B cell (primary cell): Measurements from ENCODE around the gene SAMM50. TPM values are rescaled to one million over a fixed set of nuclear protein-coding genes. Genes with fewer than 3 reads are reported as not detected.

Experiments
- ATAC-seq: fragments of 200-7000 bp; cut with Tn5 transposase; one replicate; pipeline ENCODE4 v1.10.0; 2021; ENCODE audit warnings: low read depth, mild to moderate bottlenecking, moderate number of reproducible peaks, moderate library complexity
- CTCF ChIA-PET: fragments of 350-600 bp; sonication (Branson Sonifier 250); formaldehyde crosslinking; loops from one replicate; lab custom pipeline; 2021; ENCODE audit warnings: antibody characterized with exemption, inconsistent platforms; lab: Charles Lee
- POLR2A ChIA-PET: fragments of 350-600 bp; sonication (Branson Sonifier 250); formaldehyde crosslinking; loops from one replicate; lab custom pipeline; 2021; ENCODE audit warnings: antibody characterized with exemption; lab: Charles Lee
- DNase-seq: peaks from one replicate; pipeline ENCODE4 v3.0.0; 2013
- H2AFZ ChIP-seq: 2 replicates; pipeline ENCODE4 v1.6.1; 2012; ENCODE audit warnings: mild to moderate bottlenecking, low read depth, low read length; ENCODE audit not compliant: insufficient read depth, poor library complexity, severe bottlenecking
- H3K27ac ChIP-seq, 2 donors: 1 replicate in 1 of 2; 2 replicates in 1 of 2; pipeline ENCODE4 v1.5.1; 2012 to 2013; ENCODE audit warnings: low read length in 2 of 2, mild to moderate bottlenecking in 2 of 2, moderate library complexity in 1 of 2
- H3K27me3 ChIP-seq, 4 experiments: fragments of 200-600 bp in 1 of 4; sonication (generic) in 1 of 4; replicated peaks in 1 of 4; 1 replicate in 2 of 4; 2 replicates in 2 of 4; pipeline versions ENCODE4 v1.6.1 to v1.7.0; 2013 to 2016; ENCODE audit warnings: low read length in 3 of 4, mild to moderate bottlenecking in 2 of 4, mixed read lengths in 1 of 4, moderate library complexity in 1 of 4; ENCODE audit not compliant: insufficient read depth in 4 of 4, control insufficient read depth in 3 of 4; ENCODE audit errors: control extremely low read depth in 1 of 4
- H3K36me3 ChIP-seq, 2 experiments: replicated peaks in 1 of 2; 1 replicate in 1 of 2; 2 replicates in 1 of 2; pipeline versions ENCODE4 v1.6.1 to v1.7.1; 2013; ENCODE audit warnings: low read length in 1 of 2; ENCODE audit not compliant: insufficient read depth in 2 of 2, control insufficient read depth in 1 of 2; ENCODE audit errors: control extremely low read depth in 1 of 2, extremely low read depth in 1 of 2
- H3K4me1 ChIP-seq, 2 donors: fragments of 200-600 bp in 1 of 2; sonication (generic) in 1 of 2; 1 replicate in 1 of 2; 2 replicates in 1 of 2; pipeline versions ENCODE4 v1.5.1 to v1.6.1; 2013 to 2017; ENCODE audit warnings: low read length in 2 of 2; ENCODE audit not compliant: control insufficient read depth in 2 of 2, insufficient read depth in 2 of 2
- H3K4me2 ChIP-seq: replicated peaks from 2 replicates; pipeline ENCODE3; 2012; ENCODE audit warnings: mild to moderate bottlenecking, low read depth, low read length; ENCODE audit not compliant: poor library complexity, severe bottlenecking
- H3K4me3 ChIP-seq, 5 experiments: fragments of 200-600 bp in 1 of 5; sonication (generic) in 1 of 5; 1 replicate in 3 of 5; 2 replicates in 2 of 5; pipeline versions ENCODE4 v1.5.1 to v1.7.0; 2011 to 2016; ENCODE audit warnings: low read length in 4 of 5, mild to moderate bottlenecking in 4 of 5, low read depth in 2 of 5, control low read depth in 1 of 5, moderate library complexity in 1 of 5; ENCODE audit not compliant: insufficient read depth in 1 of 5; ENCODE audit errors: control extremely low read depth in 1 of 5, extremely low read depth in 1 of 5
- H3K79me2 ChIP-seq: fragments of 200-600 bp; sonication (generic); one replicate; pipeline ENCODE4 v1.6.0; 2016; ENCODE audit warnings: low read length; ENCODE audit not compliant: control insufficient read depth, insufficient read depth
- H3K9ac ChIP-seq: fragments of 200-600 bp; sonication (generic); 2 replicates; pipeline ENCODE4 v1.6.1; 2017; ENCODE audit warnings: mild to moderate bottlenecking, low read length, moderate library complexity
- H3K9me3 ChIP-seq, 3 donors: one replicate each; pipeline versions ENCODE4 v1.6.1 to v1.7.1; 2013; ENCODE audit warnings: low read length in 2 of 3; ENCODE audit not compliant: control insufficient read depth in 2 of 3, insufficient read depth in 1 of 3; ENCODE audit errors: control extremely low read depth in 1 of 3
- H4K20me1 ChIP-seq: 2 replicates; pipeline ENCODE4 v1.6.0; 2012; ENCODE audit warnings: mild to moderate bottlenecking, low read length; ENCODE audit not compliant: insufficient read depth, control insufficient read depth, poor library complexity, severe bottlenecking
- H3K27ac Mint-ChIP-seq: one replicate; pipeline ENCODE4 v1.8.0; 2021; ENCODE audit warnings: mixed read lengths
- H3K27me3 Mint-ChIP-seq: one replicate; pipeline ENCODE4 v1.8.0; 2021; ENCODE audit warnings: mixed read lengths
- H3K4me1 Mint-ChIP-seq: one replicate; pipeline ENCODE4 v1.8.0; 2021; ENCODE audit warnings: mixed read lengths
- H3K4me3 Mint-ChIP-seq: one replicate; pipeline ENCODE4 v1.8.0; 2021; ENCODE audit warnings: mixed read lengths
- H3K9me3 Mint-ChIP-seq: one replicate; pipeline ENCODE4 v1.8.0; 2022; ENCODE audit warnings: mixed read lengths; ENCODE audit not compliant: insufficient read depth
- EZH2 ChIP-seq: IDR thresholded peaks from 2 replicates; pipeline ENCODE4 v1.6.1; 2012; ENCODE audit warnings: borderline replicate concordance, low read depth, mild to moderate bottlenecking, moderate library complexity, low read length; ENCODE audit not compliant: insufficient read depth, poor library complexity, severe bottlenecking
- WGBS: methylation state at CpG from one replicate; pipeline ENCODE4 v1.1.5; 2013; ENCODE audit warnings: missing lambda C conversion rate; ENCODE audit not compliant: insufficient coverage; 5-methylcytosine and 5-hydroxymethylcytosine counted together
- intact Hi-C: fragments of 100-400 bp; cut with micrococcal nuclease; formaldehyde crosslinking; loops from one replicate; pipeline ENCODE4 v1.10.0; 2022
- polyA plus RNA-seq: library from polyadenylated mRNA; depleted of rRNA; stranded (reverse); fragments of >200 nt; gene quantifications from 2 replicates; pipeline ENCODE4 v1.2.3, GENCODE V29; 2012
- total RNA-seq, 2 donors: library from RNA; stranded (reverse); fragments of 120-200 nt in 1 of 2; gene quantifications; 1 replicate in 1 of 2; 2 replicates in 1 of 2; pipeline versions ENCODE4 v1.2.3 to v1.2.4, GENCODE V29; 2013 to 2022
- TF ChIP-seq, protein P1 (sequence below): fragments of 200-600 bp; IDR thresholded peaks from one replicate; pipeline ENCODE4 v1.8.0; 2022; ENCODE audit warnings: antibody characterized with exemption, mild to moderate bottlenecking

Gene SAMM50
- total and polyA plus RNA-seq, 2 donors (not counting 1 experiment from before 2014, with no cell fraction given): 18.8 to 43.2 TPM

DNA sequence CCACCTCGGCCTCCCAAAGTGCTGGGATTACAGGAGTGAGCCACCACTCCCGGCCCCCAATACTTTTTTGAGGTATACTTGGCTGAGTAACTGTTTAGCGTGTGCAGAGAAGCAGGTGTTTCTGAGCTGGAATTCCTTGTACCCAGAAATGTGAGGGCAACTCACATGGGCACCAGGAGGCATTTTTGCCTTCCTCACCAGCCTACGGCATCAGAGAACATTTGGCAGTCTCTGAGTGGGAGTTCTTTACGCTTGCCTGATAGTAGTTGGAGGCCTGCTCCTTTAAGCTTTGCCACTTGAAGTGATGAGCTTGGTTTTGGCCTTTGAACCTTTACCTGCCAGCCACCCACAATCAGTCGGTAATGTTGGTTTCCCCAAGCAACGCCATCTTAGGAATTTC, 78.0 kb downstream of the SAMM50 start:
- H2AFZ ChIP-seq: no peak overlapping the region
- ChIA-PET POLR2A (no interaction called here), CTCF (interaction anchor here (0.6 to 1.9 kb wide), 3 partner anchors 28 to 49 kb away, joined by 3 to 8 read pairs (median 7); no protein-coding TSS in a partner anchor)
- intact Hi-C loops: no loop called here
- H3K27ac Mint-ChIP-seq: no peak overlapping the region
- no peaks in the 10 kb centered on the region for H3K9me3 ChIP-seq
- no peak for DNase-seq
- H3K4me2 ChIP-seq: no peak overlapping the region
- WGBS: 98% methylated on average over 5 of the region's 7 CpGs
- peaks cover 39% of the 10 kb centered on the region for H3K4me1 Mint-ChIP-seq
- no peak for ATAC-seq
- peaks cover 25 to 27% of the 10 kb centered on the region in 2 donors for H3K4me1 ChIP-seq
- H3K9me3 Mint-ChIP-seq: no peaks in the 10 kb centered on the region
- TF ChIP-seq, protein P1, sequence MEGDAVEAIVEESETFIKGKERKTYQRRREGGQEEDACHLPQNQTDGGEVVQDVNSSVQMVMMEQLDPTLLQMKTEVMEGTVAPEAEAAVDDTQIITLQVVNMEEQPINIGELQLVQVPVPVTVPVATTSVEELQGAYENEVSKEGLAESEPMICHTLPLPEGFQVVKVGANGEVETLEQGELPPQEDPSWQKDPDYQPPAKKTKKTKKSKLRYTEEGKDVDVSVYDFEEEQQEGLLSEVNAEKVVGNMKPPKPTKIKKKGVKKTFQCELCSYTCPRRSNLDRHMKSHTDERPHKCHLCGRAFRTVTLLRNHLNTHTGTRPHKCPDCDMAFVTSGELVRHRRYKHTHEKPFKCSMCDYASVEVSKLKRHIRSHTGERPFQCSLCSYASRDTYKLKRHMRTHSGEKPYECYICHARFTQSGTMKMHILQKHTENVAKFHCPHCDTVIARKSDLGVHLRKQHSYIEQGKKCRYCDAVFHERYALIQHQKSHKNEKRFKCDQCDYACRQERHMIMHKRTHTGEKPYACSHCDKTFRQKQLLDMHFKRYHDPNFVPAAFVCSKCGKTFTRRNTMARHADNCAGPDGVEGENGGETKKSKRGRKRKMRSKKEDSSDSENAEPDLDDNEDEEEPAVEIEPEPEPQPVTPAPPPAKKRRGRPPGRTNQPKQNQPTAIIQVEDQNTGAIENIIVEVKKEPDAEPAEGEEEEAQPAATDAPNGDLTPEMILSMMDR: no peak
- peaks cover 45% of the 10 kb centered on the region for H4K20me1 ChIP-seq
- no peaks in the 10 kb centered on the region for H3K36me3 ChIP-seq
- H3K79me2 ChIP-seq: peaks cover 97% of the 10 kb centered on the region
- H3K4me3 Mint-ChIP-seq: no peak overlapping the region
- H3K27me3 Mint-ChIP-seq: no peaks in the 10 kb centered on the region
- H3K27ac ChIP-seq: no peak overlapping the region
- no peaks in the 10 kb centered on the region for H3K27me3 ChIP-seq
- no peak overlapping the region for H3K4me3 ChIP-seq
- H3K9ac ChIP-seq: no peak overlapping the region

DNA sequence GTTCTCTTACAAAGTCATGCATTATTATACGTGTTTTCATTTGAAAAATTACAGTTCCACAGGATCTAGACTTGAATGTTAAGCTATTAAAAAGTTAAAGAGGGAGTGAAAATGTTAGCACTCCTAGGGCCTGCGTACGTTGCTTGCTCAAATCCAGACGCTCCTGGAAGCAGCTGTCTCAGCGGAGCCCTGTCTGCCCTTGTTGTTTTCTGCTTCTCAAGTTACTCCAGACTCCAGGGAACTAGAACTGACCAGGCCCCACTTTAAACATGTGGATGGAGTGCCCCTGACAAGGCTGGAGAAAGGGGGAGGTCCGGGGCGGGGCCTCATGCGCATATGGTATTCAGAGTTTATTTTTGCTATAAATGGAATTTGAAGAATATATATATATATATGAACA, 78.5 kb downstream of the SAMM50 start:
- Mint-ChIP-seq H3K4me3 (no peak overlapping the region), H3K27me3 (no peaks in the 10 kb centered on the region), H3K9me3 (no peaks in the 10 kb centered on the region), H3K27ac (no peak overlapping the region), H3K4me1 (peaks cover 35% of the 10 kb centered on the region)
- no peaks in the 10 kb centered on the region for H3K9me3 ChIP-seq
- H3K27ac ChIP-seq: no peak overlapping the region
- H3K27me3 ChIP-seq: no peaks in the 10 kb centered on the region
- H3K4me2 ChIP-seq: no peak overlapping the region
- no peak overlapping the region for H3K4me3 ChIP-seq
- peaks cover 97% of the 10 kb centered on the region for H3K79me2 ChIP-seq
- no peak overlapping the region for H3K9ac ChIP-seq
- H3K4me1 ChIP-seq: peaks cover 22 to 23% of the 10 kb centered on the region in 2 donors
- peaks cover 45% of the 10 kb centered on the region for H4K20me1 ChIP-seq
- TF ChIP-seq, protein P1: no peak
- no peak for TF ChIP-seq EZH2
- DNase-seq: no peak
- WGBS: 100% methylated on average over 3 of the region's 8 CpGs
- CTCF ChIA-PET: interaction anchor here (1.0 to 1.9 kb wide), 3 partner anchors 40 to 48 kb away, joined by 4 to 8 read pairs (median 7); no protein-coding TSS in a partner anchor
- no peak overlapping the region for H2AFZ ChIP-seq
- no peak for ATAC-seq
- intact Hi-C loops: no loop called here
- POLR2A ChIA-PET: no interaction called here
- no peaks in the 10 kb centered on the region for H3K36me3 ChIP-seq
